ENCODE measurements around the gene ARHGAP15. TPM values are rescaled to one million over a fixed set of nuclear protein-coding genes. Genes with fewer than 3 reads are reported as not detected.

Gene ARHGAP15
- total RNA-seq, 1 donor from 2014 or later: 54.1 TPM

DNA sequence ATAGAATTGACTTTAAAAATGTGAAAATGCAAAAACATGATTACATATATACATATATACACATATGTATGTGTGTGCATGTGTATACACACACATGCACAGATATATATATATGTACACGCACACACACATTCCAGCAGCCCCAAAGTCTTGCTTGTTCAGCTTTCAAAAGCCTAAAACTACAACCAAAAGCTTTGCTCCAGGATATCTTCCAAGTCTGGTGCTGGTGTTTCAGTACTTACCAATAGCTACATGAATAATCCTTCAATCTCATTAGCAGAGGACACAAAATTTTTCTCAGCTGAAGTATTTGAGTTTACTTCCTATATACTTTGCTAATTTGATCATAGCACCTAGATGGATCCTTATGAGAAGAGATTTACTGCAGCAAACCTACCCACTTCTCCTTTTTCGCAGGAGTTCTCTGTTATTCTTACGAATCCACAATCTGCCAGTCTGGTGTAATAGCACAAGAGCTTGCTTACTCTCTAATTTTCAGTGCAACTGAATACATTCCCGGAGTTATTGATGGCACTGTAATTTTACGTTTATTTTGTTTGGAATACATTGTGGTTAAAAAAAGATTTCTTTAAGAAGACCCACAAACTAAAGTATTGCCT is 553.3 kb downstream of the ARHGAP15 start:
- Mint-ChIP-seq H3K36me3 (ENCODE audit: low read depth) (peaks cover 9% of the 10 kb centered on the region), H3K4me3 (ENCODE audit: low read depth) (no peak overlapping the region), H3K4me1 (ENCODE audit: low read depth) (no peaks in the 10 kb centered on the region), H3K9me3 (no peaks in the 10 kb centered on the region), H3K27ac (no peak overlapping the region), H3K27me3 (ENCODE audit: low read depth) (no peaks in the 10 kb centered on the region)
- DNase-seq (ENCODE audit: low spot score): no peak
- intact Hi-C loops (cut with micrococcal nuclease): no loop called here

DNA sequence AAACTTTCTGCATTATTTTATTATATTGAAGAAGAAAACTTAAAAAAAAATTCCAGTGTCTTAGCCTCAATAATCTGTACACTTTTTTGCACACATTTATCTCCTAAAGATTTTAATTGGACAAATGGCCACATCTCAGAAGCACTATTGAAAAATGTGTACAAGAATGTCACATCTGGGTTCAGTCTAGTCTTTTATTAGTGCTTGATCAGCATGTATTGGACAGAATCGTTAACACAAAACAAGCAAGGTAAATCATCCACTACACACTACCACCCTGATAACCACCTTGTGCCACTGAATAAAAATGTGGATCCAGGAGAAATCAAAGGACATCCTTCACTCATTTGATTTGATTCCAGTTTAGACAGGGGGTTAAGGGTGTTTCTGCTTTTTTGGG is 554.8 kb downstream of the ARHGAP15 start:
- Mint-ChIP-seq H3K9me3 (no peaks in the 10 kb centered on the region), H3K4me3 (ENCODE audit: low read depth) (no peak overlapping the region), H3K4me1 (ENCODE audit: low read depth) (peaks cover 1% of the 10 kb centered on the region), H3K36me3 (ENCODE audit: low read depth) (peaks cover 8% of the 10 kb centered on the region), H3K27ac (no peak overlapping the region), H3K27me3 (ENCODE audit: low read depth) (no peaks in the 10 kb centered on the region)
- intact Hi-C loops (cut with micrococcal nuclease): no loop called here
- no peak for DNase-seq (ENCODE audit: low spot score)

GRCh38 chr2:143684551-143685320 is 555.5 kb downstream of the ARHGAP15 start:
- no peaks in the 10 kb centered on the region for H3K27me3 Mint-ChIP-seq (ENCODE audit: low read depth)
- intact Hi-C loops (cut with micrococcal nuclease): no loop called here
- no peak overlapping the region for H3K27ac Mint-ChIP-seq
- peaks cover 1% of the 10 kb centered on the region for H3K4me1 Mint-ChIP-seq (ENCODE audit: low read depth)
- DNase-seq (ENCODE audit: low spot score): no peak
- H3K4me3 Mint-ChIP-seq (ENCODE audit: low read depth): no peak overlapping the region
- peaks cover 6% of the 10 kb centered on the region for H3K36me3 Mint-ChIP-seq (ENCODE audit: low read depth)
- H3K9me3 Mint-ChIP-seq: no peaks in the 10 kb centered on the region

DNA sequence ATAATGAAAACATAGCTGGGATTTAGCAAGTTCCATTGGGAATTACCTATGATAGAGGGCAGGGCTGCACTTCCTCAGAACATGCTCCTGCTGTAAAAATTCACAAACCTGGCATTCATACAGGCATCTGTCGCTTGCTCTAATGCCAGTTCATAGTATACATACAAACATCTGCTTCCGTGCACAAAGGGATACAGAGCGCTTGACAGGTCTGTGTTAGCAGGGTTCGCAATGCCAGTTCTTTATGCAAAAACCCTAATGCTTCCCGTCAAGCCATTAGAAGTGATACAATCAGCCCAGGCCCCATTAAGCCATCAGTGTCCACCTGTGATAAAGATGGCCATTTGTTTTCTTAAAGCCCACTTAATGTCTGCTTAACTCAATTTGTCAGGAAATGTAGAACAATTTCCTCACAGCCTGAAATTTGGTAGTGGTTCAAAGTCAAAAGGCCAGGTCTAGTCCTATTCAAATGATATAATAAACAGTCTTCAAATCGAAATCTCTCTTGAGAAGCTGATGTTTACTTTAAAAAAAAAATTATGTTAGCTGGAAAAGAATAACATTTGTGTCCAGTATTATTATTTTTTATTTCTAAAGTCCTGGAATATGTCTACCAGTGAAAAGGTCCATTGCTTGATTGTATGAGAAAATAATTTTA is 556.3 kb downstream of the ARHGAP15 start:
- no peak for DNase-seq (ENCODE audit: low spot score)
- no peaks in the 10 kb centered on the region for H3K9me3 Mint-ChIP-seq
- intact Hi-C loops (cut with micrococcal nuclease): no loop called here
- no peak overlapping the region for H3K4me3 Mint-ChIP-seq (ENCODE audit: low read depth)
- H3K27me3 Mint-ChIP-seq (ENCODE audit: low read depth): no peaks in the 10 kb centered on the region
- peaks cover 6% of the 10 kb centered on the region for H3K36me3 Mint-ChIP-seq (ENCODE audit: low read depth)
- peaks cover 1% of the 10 kb centered on the region for H3K4me1 Mint-ChIP-seq (ENCODE audit: low read depth)
- H3K27ac Mint-ChIP-seq: no peak overlapping the region

GRCh38 chr2:143686585-143687164 is 557.5 kb downstream of the ARHGAP15 start:
- no peak for DNase-seq (ENCODE audit: low spot score)
- Mint-ChIP-seq H3K4me3 (ENCODE audit: low read depth) (no peak overlapping the region), H3K36me3 (ENCODE audit: low read depth) (peaks cover 4% of the 10 kb centered on the region), H3K27me3 (ENCODE audit: low read depth) (no peaks in the 10 kb centered on the region), H3K4me1 (ENCODE audit: low read depth) (peaks cover 1% of the 10 kb centered on the region), H3K27ac (no peak overlapping the region), H3K9me3 (no peaks in the 10 kb centered on the region)
- intact Hi-C loops (cut with micrococcal nuclease): no loop called here

GRCh38 chr2:143688248-143688647 is 559.0 kb downstream of the ARHGAP15 start:
- H3K4me3 Mint-ChIP-seq (ENCODE audit: low read depth): no peak overlapping the region
- H3K36me3 Mint-ChIP-seq (ENCODE audit: low read depth): peaks cover 4% of the 10 kb centered on the region

GRCh38 chr2:143688815-143689214 is 559.6 kb downstream of the ARHGAP15 start:
- Mint-ChIP-seq H3K27ac (no peak overlapping the region), H3K27me3 (ENCODE audit: low read depth) (no peaks in the 10 kb centered on the region), H3K4me1 (ENCODE audit: low read depth) (peaks cover 1% of the 10 kb centered on the region), H3K4me3 (ENCODE audit: low read depth) (no peak overlapping the region), H3K36me3 (ENCODE audit: low read depth) (peaks cover 4% of the 10 kb centered on the region), H3K9me3 (no peaks in the 10 kb centered on the region)
- intact Hi-C loops (cut with micrococcal nuclease): no loop called here
- no peak for DNase-seq (ENCODE audit: low spot score)

More at GRCh38 chr2:143688248-143688647, 559.0 kb downstream of the ARHGAP15 start:
- no peak overlapping the region for H3K27ac Mint-ChIP-seq
- H3K4me1 Mint-ChIP-seq (ENCODE audit: low read depth): peaks cover 1% of the 10 kb centered on the region
- H3K9me3 Mint-ChIP-seq: no peaks in the 10 kb centered on the region
- no peak for DNase-seq (ENCODE audit: low spot score)
- intact Hi-C loops (cut with micrococcal nuclease): no loop called here
- no peaks in the 10 kb centered on the region for H3K27me3 Mint-ChIP-seq (ENCODE audit: low read depth)

- H3K4me1 Mint-ChIP-seq (ENCODE audit: low read depth): peaks cover 1% of the 10 kb centered on the region
- no peak for DNase-seq (ENCODE audit: low spot score)
- intact Hi-C loops (cut with micrococcal nuclease): no loop called here
- H3K27ac Mint-ChIP-seq: no peak overlapping the region
- no peak overlapping the region for H3K4me3 Mint-ChIP-seq (ENCODE audit: low read depth)
- peaks cover 4% of the 10 kb centered on the region for H3K36me3 Mint-ChIP-seq (ENCODE audit: low read depth)
- no peaks in the 10 kb centered on the region for H3K9me3 Mint-ChIP-seq
- no peaks in the 10 kb centered on the region for H3K27me3 Mint-ChIP-seq (ENCODE audit: low read depth)
Measured at GRCh38 chr2:143689541-143689940, 560.3 kb downstream of the ARHGAP15 start.

GRCh38 chr2:143690235-143690634 is 561.0 kb downstream of the ARHGAP15 start:
- Mint-ChIP-seq H3K9me3 (no peaks in the 10 kb centered on the region), H3K27ac (no peak overlapping the region), H3K4me3 (ENCODE audit: low read depth) (no peak overlapping the region), H3K4me1 (ENCODE audit: low read depth) (peaks cover 1% of the 10 kb centered on the region), H3K36me3 (ENCODE audit: low read depth) (peaks cover 5% of the 10 kb centered on the region), H3K27me3 (ENCODE audit: low read depth) (no peaks in the 10 kb centered on the region)
- intact Hi-C loops (cut with micrococcal nuclease): loop anchor here (10.0 kb wide), 1 partner anchor 295 kb away; no protein-coding TSS in a partner anchor
- DNase-seq (ENCODE audit: low spot score): no peak

- intact Hi-C loops (cut with micrococcal nuclease): loop anchor here (10.0 kb wide), 1 partner anchor 296 kb away; no protein-coding TSS in a partner anchor
- Mint-ChIP-seq H3K4me1 (ENCODE audit: low read depth) (peaks cover 1% of the 10 kb centered on the region), H3K27me3 (ENCODE audit: low read depth) (no peaks in the 10 kb centered on the region), H3K9me3 (no peaks in the 10 kb centered on the region), H3K36me3 (ENCODE audit: low read depth) (peaks cover 11% of the 10 kb centered on the region), H3K27ac (no peak overlapping the region), H3K4me3 (ENCODE audit: low read depth) (no peak overlapping the region)
- no peak for DNase-seq (ENCODE audit: low spot score)
Measured at GRCh38 chr2:143691121-143691520, 561.9 kb downstream of the ARHGAP15 start.

DNA sequence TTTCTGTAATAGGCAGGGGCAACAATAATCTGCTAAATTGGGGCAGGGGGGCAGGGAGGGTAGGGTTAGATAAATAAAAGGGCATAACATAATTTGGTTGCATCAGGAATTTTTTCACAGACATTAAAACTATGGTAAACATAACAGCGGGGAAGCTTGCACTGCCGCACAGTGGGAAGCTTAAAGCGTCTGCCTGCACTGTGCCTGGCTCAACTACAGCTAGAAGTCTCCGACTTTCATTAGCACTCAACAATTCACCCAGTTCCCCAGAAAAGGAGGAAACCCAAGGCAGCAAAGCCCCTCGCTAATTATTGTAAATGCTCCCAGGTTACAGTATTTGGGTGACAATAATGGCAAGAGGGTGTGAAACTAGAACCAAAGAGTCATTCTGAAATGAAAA is 562.9 kb downstream of the ARHGAP15 start:
- Mint-ChIP-seq H3K27ac (no peak overlapping the region), H3K4me1 (ENCODE audit: low read depth) (peaks cover 1% of the 10 kb centered on the region), H3K27me3 (ENCODE audit: low read depth) (no peaks in the 10 kb centered on the region), H3K36me3 (ENCODE audit: low read depth) (peaks cover 11% of the 10 kb centered on the region), H3K9me3 (no peaks in the 10 kb centered on the region), H3K4me3 (ENCODE audit: low read depth) (no peak overlapping the region)
- intact Hi-C loops (cut with micrococcal nuclease): loop anchor here (10.0 kb wide), 1 partner anchor 297 kb away; no protein-coding TSS in a partner anchor
- no peak for DNase-seq (ENCODE audit: low spot score)

GRCh38 chr2:143692967-143693366 is 563.7 kb downstream of the ARHGAP15 start:
- intact Hi-C loops (cut with micrococcal nuclease): loop anchor here (10.0 kb wide), 1 partner anchor 298 kb away; no protein-coding TSS in a partner anchor

More at GRCh38 chr2:143692967-143693366, 563.7 kb downstream of the ARHGAP15 start:
- H3K4me1 Mint-ChIP-seq (ENCODE audit: low read depth): peaks cover 3% of the 10 kb centered on the region
- peaks cover 16% of the 10 kb centered on the region for H3K36me3 Mint-ChIP-seq (ENCODE audit: low read depth)
- no peak for DNase-seq (ENCODE audit: low spot score)
- no peak overlapping the region for H3K27ac Mint-ChIP-seq
- no peaks in the 10 kb centered on the region for H3K9me3 Mint-ChIP-seq
- H3K27me3 Mint-ChIP-seq (ENCODE audit: low read depth): no peaks in the 10 kb centered on the region
- H3K4me3 Mint-ChIP-seq (ENCODE audit: low read depth): no peak overlapping the region

Data from activated T-helper 2 cell treated with anti-CD3 and anti-CD28 coated beads, Interferon-gamma antibody, Interleukin-2, Interleukin-4, amounts not matched to agents 10 μg/mL and 5 μg/mL and 100 μg/mL, durations not matched to agents 14 hours and 24 hours and 36 hours (primary cell).